CD4-positive, alpha-beta memory T cell (primary cell): Measurements from ENCODE around the gene UBE2E1. TPM values are rescaled to one million over a fixed set of nuclear protein-coding genes. Genes with fewer than 3 reads are reported as not detected.
A peak's percentile ranks its signal among the peaks of the same experiment; 100 is the strongest.

Experiments
- CTCF ChIA-PET: fragments of 350-600 bp; sonication (Branson Sonifier 250); formaldehyde crosslinking; loops from one replicate; lab custom pipeline; 2021; ENCODE audit warnings: inconsistent platforms; ENCODE audit not compliant: partially characterized antibody; lab: Charles Lee
- POLR2A ChIA-PET: fragments of 350-600 bp; sonication (Branson Sonifier 250); formaldehyde crosslinking; loops from one replicate; lab custom pipeline; 2021; ENCODE audit not compliant: partially characterized antibody; lab: Charles Lee
- DNase-seq, 5 donors: peaks; one replicate each; pipeline versions ENCODE4 v3.0.0 to v3.0.0-alpha.2; 2020 to 2022; ENCODE audit warnings: mixed read lengths in 1 of 5
- H3K27ac ChIP-seq: one replicate; pipeline ENCODE4 v1.7.0; 2013; ENCODE audit warnings: low read depth, low read length
- H3K27me3 ChIP-seq: 2 replicates; pipeline ENCODE4 v1.7.0; 2013; ENCODE audit warnings: mild to moderate bottlenecking, low read length, moderate library complexity; ENCODE audit not compliant: insufficient read depth
- H3K36me3 ChIP-seq: 2 replicates; pipeline ENCODE4 v1.7.0; 2013; ENCODE audit warnings: mild to moderate bottlenecking, low read length, moderate library complexity; ENCODE audit not compliant: insufficient read depth
- H3K4me1 ChIP-seq: 2 replicates; pipeline ENCODE4 v1.7.0; 2013; ENCODE audit warnings: mild to moderate bottlenecking, low read length, moderate library complexity; ENCODE audit not compliant: insufficient read depth
- H3K4me3 ChIP-seq, 2 donors: one replicate each; pipeline ENCODE4 v1.7.0; 2013; ENCODE audit warnings: low read length in 2 of 2, mild to moderate bottlenecking in 1 of 2
- H3K9me3 ChIP-seq, 2 donors: one replicate each; pipeline ENCODE4 v1.7.0; 2013; ENCODE audit warnings: low read length in 2 of 2, control low read depth in 1 of 2; ENCODE audit not compliant: control insufficient read depth in 1 of 2
- H3K27ac Mint-ChIP-seq, 7 donors: one replicate each; pipeline ENCODE4 v1.8.0; 2020 to 2021; ENCODE audit warnings: mixed read lengths in 7 of 7, mild to moderate bottlenecking in 6 of 7, inconsistent platforms in 3 of 7, moderate library complexity in 3 of 7
- H3K27me3 Mint-ChIP-seq, 2 donors: one replicate each; pipeline ENCODE4 v1.8.0; 2020 to 2021; ENCODE audit warnings: mixed read lengths in 2 of 2
- H3K36me3 Mint-ChIP-seq, 2 donors: one replicate each; pipeline ENCODE4 v1.8.0; 2020 to 2021; ENCODE audit warnings: mixed read lengths in 2 of 2, inconsistent platforms in 1 of 2, mild to moderate bottlenecking in 1 of 2
- H3K4me1 Mint-ChIP-seq, 4 donors: one replicate each; pipeline ENCODE4 v1.8.0; 2020 to 2021; ENCODE audit warnings: mixed read lengths in 4 of 4, mild to moderate bottlenecking in 1 of 4
- H3K4me3 Mint-ChIP-seq, 8 donors: one replicate each; pipeline ENCODE4 v1.8.0; 2020 to 2021; ENCODE audit warnings: mixed read lengths in 8 of 8, mild to moderate bottlenecking in 7 of 8, moderate library complexity in 6 of 8, inconsistent platforms in 3 of 8
- H3K9me3 Mint-ChIP-seq, 8 donors: one replicate each; pipeline ENCODE4 v1.8.0; 2020 to 2021; ENCODE audit warnings: mixed read lengths in 8 of 8, mild to moderate bottlenecking in 5 of 8, inconsistent platforms in 3 of 8, moderate library complexity in 1 of 8
- intact Hi-C: fragments of 100-400 bp; cut with micrococcal nuclease; formaldehyde crosslinking; loops from one replicate; pipeline ENCODE4 v1.15.1; 2023
- polyA plus RNA-seq, 2 donors: library from polyadenylated mRNA; unstranded; fragments of 300-500 nt; fragmentation: Illumina TruSeq; gene quantifications; one replicate each; pipeline ENCODE4 v1.2.3, GENCODE V29; 2021
- total RNA-seq, 2 experiments: library from RNA; stranded (reverse); gene quantifications; one replicate each; pipeline ENCODE4 v1.2.3, GENCODE V29; 2021

UBE2E1 gene
- total and polyA plus RNA-seq, 4 experiments from 2014 or later: 10.9 to 61.4 (median 35.7) TPM

DNA sequence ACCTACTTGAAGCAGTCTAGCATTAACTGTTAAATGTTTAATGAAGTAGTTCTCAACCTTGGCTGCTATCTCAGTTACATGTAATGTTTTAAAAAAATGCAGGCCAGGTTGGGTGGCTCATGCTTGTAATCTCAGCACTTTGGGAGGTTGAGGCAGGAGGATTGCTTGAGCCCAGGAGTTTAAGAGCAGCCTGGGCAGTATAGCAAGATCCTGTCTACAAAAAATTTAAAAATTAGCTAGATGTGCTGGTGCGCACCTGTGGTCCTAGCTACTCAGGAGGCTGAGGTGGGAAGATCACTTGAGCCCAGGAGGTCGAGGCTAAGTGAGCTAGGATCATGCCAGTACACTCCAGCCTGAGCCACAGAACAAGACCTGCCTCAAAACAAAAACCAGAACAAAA is 29.3 kb downstream of the UBE2E1 start:
- peaks cover 32 to 64% (median 50%) of the 10 kb centered on the region in 4 donors for H3K4me1 Mint-ChIP-seq
- H3K4me1 ChIP-seq: peaks cover 35% of the 10 kb centered on the region

DNA sequence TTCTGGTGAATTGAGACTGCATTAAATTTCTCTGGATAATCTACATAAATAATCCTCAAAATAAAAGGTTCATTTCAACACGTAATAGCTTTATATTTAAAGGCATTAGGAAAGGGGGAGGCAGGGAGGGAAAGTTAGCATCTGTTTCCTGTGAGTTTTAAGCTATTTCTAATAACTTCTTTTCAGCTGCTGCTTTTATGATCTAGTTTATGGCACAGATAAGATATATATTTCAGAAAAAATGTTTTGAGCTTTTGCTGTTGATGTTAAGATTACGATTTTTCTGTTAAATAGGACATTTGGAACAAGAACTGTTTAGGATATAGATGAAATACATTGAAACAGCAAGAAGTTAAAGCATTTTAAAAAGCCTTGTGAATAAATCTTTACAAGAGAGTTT is 30.0 kb downstream of the UBE2E1 start:
- Histone ChIP-seq H3K27me3 (no peaks in the 10 kb centered on the region), H3K4me1 (peaks cover 35% of the 10 kb centered on the region), H3K9me3 (no peaks in the 10 kb centered on the region), H3K27ac (no peak overlapping the region), H3K4me3 (no peak overlapping the region), H3K36me3 (no peaks in the 10 kb centered on the region)
- Mint-ChIP-seq H3K27me3 (no peaks in the 10 kb centered on the region), H3K36me3 (peaks cover 0 to 5% of the 10 kb centered on the region in 2 donors), H3K27ac (peak overlapping the region in 1 of 7 donors; percentile 4), H3K4me1 (peaks cover 28 to 64% (median 48%) of the 10 kb centered on the region in 4 donors), H3K4me3 (no peak overlapping the region), H3K9me3 (no peaks in the 10 kb centered on the region)
- intact Hi-C loops: no loop called here
- no peak for DNase-seq
- POLR2A ChIA-PET: no interaction called here
- CTCF ChIA-PET: interaction anchor here (1.8 kb wide), 1 partner anchor 11 kb away, joined by 5 read pairs; no protein-coding TSS in a partner anchor

More for the DNA sequence above, 29.3 kb downstream of the UBE2E1 start:
- H3K9me3 ChIP-seq: no peaks in the 10 kb centered on the region
- ChIA-PET CTCF (no interaction called here), POLR2A (no interaction called here)
- Mint-ChIP-seq H3K27me3 (no peaks in the 10 kb centered on the region), H3K4me3 (no peak overlapping the region), H3K9me3 (no peaks in the 10 kb centered on the region), H3K27ac (peak overlapping the region in 1 of 7 donors; percentile 29), H3K36me3 (peaks cover 0 to 5% of the 10 kb centered on the region in 2 donors)
- no peak for DNase-seq
- no peak overlapping the region for H3K4me3 ChIP-seq
- no peaks in the 10 kb centered on the region for H3K27me3 ChIP-seq
- intact Hi-C loops: no loop called here
- no peak overlapping the region for H3K27ac ChIP-seq
- no peaks in the 10 kb centered on the region for H3K36me3 ChIP-seq

DNA sequence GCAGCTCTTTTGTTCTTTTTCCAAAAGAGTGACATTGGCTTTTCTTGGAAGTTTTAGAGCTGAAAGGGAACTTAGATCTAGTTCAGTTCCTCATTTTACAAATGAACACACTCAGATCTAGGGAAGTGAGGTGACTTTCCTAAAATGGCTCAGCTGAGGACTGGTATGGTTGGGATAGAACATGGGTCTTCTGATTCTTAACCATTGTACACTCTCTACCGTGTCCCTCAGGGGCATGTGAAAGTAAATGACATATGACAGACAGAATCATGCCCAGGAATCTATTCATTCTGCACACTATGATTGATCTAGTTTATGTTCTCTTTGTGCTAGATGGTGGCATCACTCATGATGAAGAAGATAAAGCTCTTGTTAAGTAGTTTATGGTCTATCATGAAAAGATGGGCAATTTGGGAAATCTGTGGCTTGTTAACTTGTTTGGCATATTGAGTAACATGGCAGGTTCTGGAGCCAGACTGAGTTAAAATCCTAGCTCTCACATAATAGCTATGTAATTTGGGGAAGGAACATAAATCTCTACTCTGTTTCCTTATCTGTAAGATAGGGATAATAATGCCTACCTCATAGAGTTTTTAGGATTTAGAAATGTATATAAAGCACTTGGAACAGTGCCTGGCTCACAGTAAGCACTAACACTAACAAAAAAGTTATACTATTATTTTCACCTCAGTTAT is 30.9 kb downstream of the UBE2E1 start:
- intact Hi-C loops: no loop called here
- H3K4me3 Mint-ChIP-seq: no peak overlapping the region
- ChIA-PET POLR2A (interaction anchor here (0.8 kb wide), 1 partner anchor 30 kb away, joined by 3 read pairs; no protein-coding TSS in a partner anchor), CTCF (interaction anchor here (1.1 to 1.9 kb wide), 3 partner anchors 10 to 21 kb away, joined by 3 to 5 read pairs (median 5); no protein-coding TSS in a partner anchor)
- Histone ChIP-seq H3K27ac (no peak overlapping the region), H3K27me3 (no peaks in the 10 kb centered on the region), H3K9me3 (no peaks in the 10 kb centered on the region), H3K36me3 (no peaks in the 10 kb centered on the region), H3K4me1 (peaks cover 35% of the 10 kb centered on the region), H3K4me3 (no peak overlapping the region)
- no peak for DNase-seq
- no peaks in the 10 kb centered on the region for H3K9me3 Mint-ChIP-seq
- H3K27me3 Mint-ChIP-seq: no peaks in the 10 kb centered on the region
- H3K4me1 Mint-ChIP-seq: peaks cover 26 to 61% (median 46%) of the 10 kb centered on the region in 4 donors
- peak overlapping the region in 2 of 7 donors; percentile 4 to 48 for H3K27ac Mint-ChIP-seq
- peaks cover 0 to 2% of the 10 kb centered on the region in 2 donors for H3K36me3 Mint-ChIP-seq

DNA sequence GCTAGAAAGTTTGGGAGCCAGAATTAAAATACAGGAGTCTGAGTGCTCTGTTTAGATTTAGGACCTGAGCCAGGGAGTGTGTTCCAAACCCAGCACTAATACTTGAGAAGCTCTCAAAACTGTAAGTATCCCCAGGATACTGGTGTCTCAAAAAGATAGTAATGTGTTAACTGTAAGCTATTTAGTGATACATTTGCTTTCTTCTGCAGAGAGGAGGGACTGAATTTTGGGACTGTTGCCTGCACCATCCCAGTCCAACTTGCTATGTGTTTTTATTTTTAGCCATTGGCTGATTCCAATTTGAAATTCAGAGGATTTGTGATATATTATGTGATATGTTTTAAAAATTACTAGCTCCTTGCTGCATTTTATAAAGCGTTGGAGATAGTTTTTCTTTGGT is 31.5 kb downstream of the UBE2E1 start:
- H3K9me3 ChIP-seq: no peaks in the 10 kb centered on the region
- H3K4me3 ChIP-seq: no peak overlapping the region
- H3K27me3 ChIP-seq: no peaks in the 10 kb centered on the region
- ChIA-PET CTCF (interaction anchor here (1.1 to 1.9 kb wide), 3 partner anchors 9 to 20 kb away, joined by 3 to 5 read pairs (median 5); no protein-coding TSS in a partner anchor), POLR2A (interaction anchor here (0.8 kb wide), 1 partner anchor 30 kb away, joined by 3 read pairs; no protein-coding TSS in a partner anchor)
- intact Hi-C loops: no loop called here
- no peaks in the 10 kb centered on the region for H3K9me3 Mint-ChIP-seq
- DNase-seq: no peak
- H3K27me3 Mint-ChIP-seq: no peaks in the 10 kb centered on the region
- no peaks in the 10 kb centered on the region for H3K36me3 ChIP-seq
- no peak overlapping the region for H3K27ac ChIP-seq
- peaks cover 26 to 61% (median 46%) of the 10 kb centered on the region in 4 donors for H3K4me1 Mint-ChIP-seq
- peaks cover 0 to 2% of the 10 kb centered on the region in 2 donors for H3K36me3 Mint-ChIP-seq
- no peak overlapping the region for H3K27ac Mint-ChIP-seq
- no peak overlapping the region for H3K4me3 Mint-ChIP-seq
- peaks cover 35% of the 10 kb centered on the region for H3K4me1 ChIP-seq

DNA sequence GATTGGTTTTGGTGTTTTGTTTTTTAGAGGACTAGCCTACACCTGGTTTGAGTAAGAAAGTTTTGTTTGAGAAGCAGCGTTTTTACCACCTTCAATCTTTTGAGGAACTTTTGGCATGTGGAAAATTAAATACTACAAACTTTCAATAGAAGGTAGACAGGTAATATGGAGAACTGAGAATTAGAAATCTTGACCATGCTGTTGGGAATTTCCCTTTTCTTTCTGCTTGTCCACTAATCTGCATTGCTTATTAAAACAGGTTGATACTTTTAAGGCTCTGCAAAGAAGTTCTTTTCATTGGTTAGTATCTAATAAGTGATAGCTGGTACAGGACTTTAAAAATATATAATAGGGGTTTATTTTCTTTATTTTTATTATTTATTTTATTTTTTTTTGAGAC is 31.9 kb downstream of the UBE2E1 start:
- Mint-ChIP-seq H3K27me3 (no peaks in the 10 kb centered on the region), H3K4me1 (peaks cover 26 to 61% (median 46%) of the 10 kb centered on the region in 4 donors), H3K27ac (no peak overlapping the region), H3K9me3 (no peaks in the 10 kb centered on the region), H3K4me3 (no peak overlapping the region), H3K36me3 (peaks cover 0 to 2% of the 10 kb centered on the region in 2 donors)
- H3K9me3 ChIP-seq: no peaks in the 10 kb centered on the region
- H3K4me1 ChIP-seq: peaks cover 35% of the 10 kb centered on the region
- H3K27me3 ChIP-seq: no peaks in the 10 kb centered on the region
- no peak for DNase-seq
- H3K27ac ChIP-seq: no peak overlapping the region
- no peak overlapping the region for H3K4me3 ChIP-seq
- ChIA-PET CTCF (interaction anchor here (1.1 to 1.9 kb wide), 3 partner anchors 9 to 20 kb away, joined by 3 to 5 read pairs (median 5); no protein-coding TSS in a partner anchor), POLR2A (no interaction called here)
- no peaks in the 10 kb centered on the region for H3K36me3 ChIP-seq
- intact Hi-C loops: no loop called here

DNA sequence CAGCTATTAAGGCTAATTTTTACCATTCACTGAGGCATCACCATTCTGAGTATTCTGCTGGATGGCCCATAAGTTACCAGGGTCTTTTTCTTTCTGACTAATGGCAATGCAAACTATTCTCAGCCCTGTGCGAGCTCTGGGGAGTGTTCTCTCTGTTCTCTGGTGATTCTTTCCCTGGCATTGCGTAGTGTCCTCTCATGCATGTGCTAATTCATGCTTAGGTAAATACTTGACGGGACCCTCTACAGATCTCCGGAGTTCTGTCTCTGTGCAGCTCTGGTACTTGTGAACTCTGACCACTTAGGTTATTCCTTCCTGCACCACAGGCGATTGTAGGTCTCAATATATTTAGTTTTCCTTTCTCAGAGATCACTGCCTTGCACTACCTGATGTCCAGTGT is 34.8 kb downstream of the UBE2E1 start:
- Histone ChIP-seq H3K27ac (no peak overlapping the region), H3K4me1 (peaks cover 23% of the 10 kb centered on the region), H3K9me3 (no peaks in the 10 kb centered on the region), H3K27me3 (no peaks in the 10 kb centered on the region), H3K36me3 (no peaks in the 10 kb centered on the region), H3K4me3 (no peak overlapping the region)
- CTCF ChIA-PET: no interaction called here
- Mint-ChIP-seq H3K4me3 (peak overlapping the region in 1 of 8 donors; percentile 50), H3K4me1 (peaks cover 26 to 64% (median 45%) of the 10 kb centered on the region in 4 donors), H3K36me3 (peaks cover 0 to 2% of the 10 kb centered on the region in 2 donors), H3K9me3 (no peaks in the 10 kb centered on the region), H3K27ac (no peak overlapping the region), H3K27me3 (no peaks in the 10 kb centered on the region)
- no peak for DNase-seq
- POLR2A ChIA-PET: no interaction called here
- intact Hi-C loops: no loop called here

DNA sequence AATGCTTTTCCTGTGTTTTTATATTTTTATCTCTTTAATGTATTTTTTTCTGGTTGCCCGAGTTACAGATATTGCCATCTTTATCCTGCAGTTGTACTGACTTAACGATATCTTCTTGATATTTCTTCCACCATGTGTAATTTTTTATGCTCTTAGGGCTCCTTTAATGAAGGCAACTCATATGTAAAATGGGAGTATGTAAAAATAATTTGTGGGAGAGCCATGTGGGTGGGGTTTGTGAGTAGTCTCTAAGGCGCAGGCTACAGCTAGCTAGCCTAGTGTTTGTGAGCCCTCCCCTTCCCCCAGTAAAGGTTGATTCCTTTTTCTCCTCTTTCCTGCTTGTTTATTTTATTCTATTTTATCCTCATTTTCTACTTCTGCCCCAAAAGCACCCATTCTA is 38.1 kb downstream of the UBE2E1 start:
- Histone ChIP-seq H3K27me3 (no peaks in the 10 kb centered on the region), H3K4me3 (no peak overlapping the region), H3K36me3 (no peaks in the 10 kb centered on the region), H3K27ac (no peak overlapping the region), H3K4me1 (peaks cover 11% of the 10 kb centered on the region), H3K9me3 (no peaks in the 10 kb centered on the region)
- Mint-ChIP-seq H3K4me1 (peaks cover 24 to 49% (median 35%) of the 10 kb centered on the region in 4 donors), H3K36me3 (peaks cover 2 to 6% of the 10 kb centered on the region in 2 donors), H3K27me3 (no peaks in the 10 kb centered on the region), H3K27ac (peak overlapping the region in 1 of 7 donors; percentile 16), H3K9me3 (no peaks in the 10 kb centered on the region), H3K4me3 (no peak overlapping the region)
- POLR2A ChIA-PET: no interaction called here
- no peak for DNase-seq
- intact Hi-C loops: no loop called here
- CTCF ChIA-PET: no interaction called here
